Adrenal gland (tissue), 12 donors: Measurements from ENCODE around the gene ZGRF1. TPM values are rescaled to one million over a fixed set of nuclear protein-coding genes. Genes with fewer than 3 reads are reported as not detected.

Experiments used
- DNase-seq, 7 donors: peaks; one replicate each; pipeline ENCODE4 v3.0.0-alpha.2; 2019 to 2020
- H3K27ac ChIP-seq, 5 donors: fragments of 200-600 bp; sonication (generic) in 4 of 5; 1 replicate in 3 of 5; 2 replicates in 2 of 5; pipeline versions ENCODE4 v1.5.1 to v1.8.0; 2016 to 2020; ENCODE audit warnings: mild to moderate bottlenecking in 1 of 5
- H3K27me3 ChIP-seq: fragments of 200-600 bp; 2 replicates; pipeline ENCODE4 v1.8.0; 2021
- H3K36me3 ChIP-seq, 2 donors: fragments of 200-600 bp; replicated peaks in 1 of 2; 1 replicate in 1 of 2; 2 replicates in 1 of 2; pipeline versions ENCODE4 v1.5.1 to v1.8.0; 2018 to 2022
- H3K4me1 ChIP-seq, 2 donors: fragments of 200-600 bp; replicated peaks in 1 of 2; 1 replicate in 1 of 2; 2 replicates in 1 of 2; pipeline versions ENCODE4 v1.5.1 to v1.8.0; 2018 to 2021
- H3K4me3 ChIP-seq, 4 donors: fragments of 200-600 bp; sonication (generic) in 3 of 4; one replicate each; pipeline ENCODE4 v1.5.1; 2016 to 2018
- H3K9me3 ChIP-seq, 3 donors: fragments of 200-600 bp; sonication (generic) in 1 of 3; replicated peaks in 1 of 3; 1 replicate in 2 of 3; 2 replicates in 1 of 3; pipeline versions ENCODE4 v1.5.1 to v1.8.0; 2016 to 2021
- POLR2A ChIP-seq, 2 donors: fragments of 450-650 bp; IDR thresholded peaks; one replicate each; pipeline ENCODE4 v1.6.1; 2017; ENCODE audit warnings: antibody characterized with exemption in 2 of 2, mild to moderate bottlenecking in 2 of 2, moderate library complexity in 1 of 2
- WGBS, 4 donors: extraction: QIAGEN DNeasy Blood & Tissue Kit in 2 of 4; methylation state at CpG; one replicate each; pipeline versions ENCODE4 v1.1.5 to v1.1.7; 2013 to 2017; 5-methylcytosine and 5-hydroxymethylcytosine counted together
- intact Hi-C, 2 donors: fragments of 100-400 bp; cut with DNase I; formaldehyde crosslinking; loops; one replicate each; pipeline versions ENCODE4 v1.14.1 to v1.15.0; 2022 to 2023
- polyA plus RNA-seq, 3 donors: library from polyadenylated mRNA; stranded (reverse); fragments of 200-250 nt in 2 of 3; fragments of 350-450 nt in 1 of 3; fragmentation: Illumina TruSeq in 1 of 3; extraction: RNeasy Lipid Tissue Mini Kit (QIAGEN cat#74804) in 1 of 3; gene quantifications; one replicate each; pipeline ENCODE4 v1.2.3, GENCODE V29; 2013 to 2014
- total RNA-seq, 9 donors: library from RNA; depleted of rRNA in 4 of 9; stranded (reverse); fragments of >200 nt in 4 of 9; fragments of 120-200 nt in 1 of 9; fragmentation: NEBNext Ultra II Directional in 1 of 9; extraction: Animal tissue kit (Norgen Biotek cat#: 25700) in 1 of 9; gene quantifications; one replicate each; pipeline versions ENCODE4 v1.1.0 to v1.2.4, GENCODE V29; 2013 to 2023
- TF ChIP-seq, protein P1 (sequence below), 6 experiments: fragments of 450-650 bp in 4 of 6; fragments of 200-600 bp in 2 of 6; sonication (generic) in 1 of 6; IDR thresholded peaks; 1 replicate in 5 of 6; 2 replicates in 1 of 6; pipeline versions ENCODE4 v1.5.1 to v1.8.0; 2016 to 2021; ENCODE audit warnings: antibody characterized with exemption in 6 of 6, mild to moderate bottlenecking in 2 of 6, moderate library complexity in 1 of 6
- donor health status: healthy with polysubstance abuse.
- donor health status: Bipolar disorder and iron deficiency.
- donor health status: DM: yes; HTN: yes; CAD: no.
- donor health status: DM: no; HTN: no; CAD: no.
- donor health status: DM: no; HTN: no; CAD: no.
- donor health status: DM: yes; HTN: yes; CAD: no.

The ZGRF1 gene
- total and polyA plus RNA-seq, 12 donors, result 0.66 to 17.6 (median 2.8) TPM

DNA sequence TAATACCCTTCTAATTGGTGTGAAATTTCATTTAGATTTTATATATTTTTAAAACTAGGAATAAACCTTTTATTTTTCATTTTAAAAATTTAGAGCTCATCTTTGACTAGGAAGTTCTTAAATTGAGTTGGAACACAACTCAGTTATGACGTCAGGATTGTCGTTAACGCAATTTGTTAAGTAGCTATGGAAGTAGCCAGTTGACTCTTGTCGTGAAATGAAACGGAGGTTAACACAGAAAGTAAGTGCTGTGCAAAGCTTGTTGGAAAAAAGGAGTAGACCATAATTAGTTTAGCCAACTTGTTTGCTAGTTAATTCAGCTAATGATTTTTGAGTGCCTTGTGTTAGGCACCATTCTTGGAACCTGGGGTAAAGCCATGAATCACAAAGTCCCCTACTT lies 18.6 kb upstream of the ZGRF1 start:
- Histone ChIP-seq H3K36me3 (peaks cover 0 to 52% of the 10 kb centered on the region in 2 donors), H3K9me3 (no peaks in the 10 kb centered on the region), H3K27ac (no peak overlapping the region), H3K4me3 (no peak overlapping the region), H3K27me3 (no peaks in the 10 kb centered on the region), H3K4me1 (no peaks in the 10 kb centered on the region)
- TF ChIP-seq POLR2A (IDR thresholded peaks at IDR 0.05), result no peak
- TF ChIP-seq, protein P1, sequence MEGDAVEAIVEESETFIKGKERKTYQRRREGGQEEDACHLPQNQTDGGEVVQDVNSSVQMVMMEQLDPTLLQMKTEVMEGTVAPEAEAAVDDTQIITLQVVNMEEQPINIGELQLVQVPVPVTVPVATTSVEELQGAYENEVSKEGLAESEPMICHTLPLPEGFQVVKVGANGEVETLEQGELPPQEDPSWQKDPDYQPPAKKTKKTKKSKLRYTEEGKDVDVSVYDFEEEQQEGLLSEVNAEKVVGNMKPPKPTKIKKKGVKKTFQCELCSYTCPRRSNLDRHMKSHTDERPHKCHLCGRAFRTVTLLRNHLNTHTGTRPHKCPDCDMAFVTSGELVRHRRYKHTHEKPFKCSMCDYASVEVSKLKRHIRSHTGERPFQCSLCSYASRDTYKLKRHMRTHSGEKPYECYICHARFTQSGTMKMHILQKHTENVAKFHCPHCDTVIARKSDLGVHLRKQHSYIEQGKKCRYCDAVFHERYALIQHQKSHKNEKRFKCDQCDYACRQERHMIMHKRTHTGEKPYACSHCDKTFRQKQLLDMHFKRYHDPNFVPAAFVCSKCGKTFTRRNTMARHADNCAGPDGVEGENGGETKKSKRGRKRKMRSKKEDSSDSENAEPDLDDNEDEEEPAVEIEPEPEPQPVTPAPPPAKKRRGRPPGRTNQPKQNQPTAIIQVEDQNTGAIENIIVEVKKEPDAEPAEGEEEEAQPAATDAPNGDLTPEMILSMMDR (IDR thresholded peaks at IDR 0.05), result no peak
- no peak for DNase-seq
- intact Hi-C loops, result no loop called here
- 84 to 87% (median 85%) methylated on average over 5 of the region's 5 CpGs for WGBS, 4 donors

DNA sequence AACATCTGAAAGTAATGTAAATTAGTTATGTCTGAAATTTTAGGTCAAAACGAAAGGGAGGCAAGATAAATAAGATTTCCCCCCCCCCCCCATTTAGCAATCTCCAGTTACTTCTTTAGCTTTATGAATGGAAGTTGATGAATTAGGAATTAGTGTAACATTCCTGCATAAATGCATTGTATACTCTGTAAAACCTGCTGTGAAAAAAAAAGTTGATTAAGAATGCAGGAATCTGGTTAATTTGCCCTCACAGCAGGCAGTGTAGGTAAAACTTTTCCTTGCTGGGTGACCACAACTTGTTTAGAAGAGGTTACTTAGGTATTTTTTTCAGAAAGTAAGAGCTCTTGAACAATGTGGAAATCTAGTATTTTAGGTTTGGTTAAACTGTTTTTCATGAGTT lies 15.5 kb upstream of the ZGRF1 start:
- TF ChIP-seq, protein P1 (IDR thresholded peaks at IDR 0.05), result no peak
- no peak for TF ChIP-seq POLR2A (IDR thresholded peaks at IDR 0.05)
- H3K27ac ChIP-seq, result no peak overlapping the region
- H3K4me1 ChIP-seq, result no peaks in the 10 kb centered on the region
- H3K27me3 ChIP-seq, result no peaks in the 10 kb centered on the region
- no peaks in the 10 kb centered on the region for H3K9me3 ChIP-seq
- 43 to 71% (median 56%) methylated on average over 1 of the region's 1 CpG for WGBS, 4 donors
- intact Hi-C loops, result no loop called here
- no peak for DNase-seq
- H3K36me3 ChIP-seq, result peaks cover 3 to 78% of the 10 kb centered on the region in 2 donors
- H3K4me3 ChIP-seq, result no peak overlapping the region

DNA sequence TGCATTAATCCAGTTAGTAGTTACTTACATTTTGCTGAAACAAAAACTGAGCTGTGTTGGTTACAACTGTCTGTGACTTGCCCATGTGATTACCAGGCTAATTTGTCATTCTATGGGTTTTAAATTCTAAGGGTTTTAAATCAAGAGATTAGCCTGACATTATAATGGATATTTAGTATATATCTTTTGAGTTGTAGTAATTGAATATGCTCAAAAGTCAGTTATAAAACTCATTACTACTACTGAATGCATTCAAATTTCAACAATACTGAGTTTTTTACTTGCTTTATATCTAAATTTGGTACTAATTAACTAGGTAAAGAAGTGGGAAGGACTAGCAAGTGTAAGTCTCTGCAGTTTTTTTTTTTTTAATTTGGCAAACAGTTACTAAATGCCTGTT lies 14.9 kb upstream of the ZGRF1 start:
- intact Hi-C loops, result no loop called here
- no peaks in the 10 kb centered on the region for H3K27me3 ChIP-seq
- H3K9me3 ChIP-seq, result no peaks in the 10 kb centered on the region
- no peaks in the 10 kb centered on the region for H3K4me1 ChIP-seq
- no peak overlapping the region for H3K27ac ChIP-seq
- no peak overlapping the region for H3K4me3 ChIP-seq
- peaks cover 3 to 84% of the 10 kb centered on the region in 2 donors for H3K36me3 ChIP-seq
- DNase-seq, result no peak
- TF ChIP-seq, protein P1 (IDR thresholded peaks at IDR 0.05), result no peak
- TF ChIP-seq POLR2A (IDR thresholded peaks at IDR 0.05), result no peak

- 70 to 76% (median 72%) methylated on average over 4 of the region's 4 CpGs for WGBS, 4 donors
- H3K9me3 ChIP-seq, result no peaks in the 10 kb centered on the region
- no peaks in the 10 kb centered on the region for H3K4me1 ChIP-seq
- no peaks in the 10 kb centered on the region for H3K27me3 ChIP-seq
- H3K4me3 ChIP-seq, result no peak overlapping the region
- TF ChIP-seq, protein P1 (IDR thresholded peaks at IDR 0.05), result no peak
- no peak for TF ChIP-seq POLR2A (IDR thresholded peaks at IDR 0.05)
- intact Hi-C loops, result no loop called here
- H3K27ac ChIP-seq, result no peak overlapping the region
- peaks cover 3 to 87% of the 10 kb centered on the region in 2 donors for H3K36me3 ChIP-seq
- DNase-seq, result no peak
Observed at GRCh38 chr4:112650332-112650731, 13.6 kb upstream of the ZGRF1 start.
